H1 (cell line): Measurements from ENCODE around the gene KIT. TPM values are rescaled to one million over a fixed set of nuclear protein-coding genes. Genes with fewer than 3 reads are reported as not detected.

Experiments
- CTCF ChIA-PET: fragments of 300-600 bp; sonication (Branson Sonifier 250); formaldehyde crosslinking; loops from one replicate; lab custom pipeline; 2021; ENCODE audit not compliant: partially characterized antibody; lab: Charles Lee
- POLR2A ChIA-PET: fragments of 300-600 bp; sonication (Branson Sonifier 250); formaldehyde crosslinking; loops from one replicate; lab custom pipeline; 2021; ENCODE audit warnings: inconsistent platforms; ENCODE audit not compliant: partially characterized antibody; lab: Charles Lee
- DNase-seq, 2 experiments: peaks; one replicate each; pipeline versions ENCODE4 v3.0.0 to v3.0.0-alpha.2; 2010 to 2022; ENCODE audit warnings: low spot score in 2 of 2, low read depth in 1 of 2, mixed read lengths in 1 of 2
- FAIRE-seq: peaks from 2 replicates; lab custom pipeline; 2011; peaks lifted over from hg19 to GRCh38; lab: Jason Lieb, UNC
- H2AFZ ChIP-seq: 2 replicates; pipeline ENCODE4 v1.8.1; 2012; ENCODE audit warnings: low read length, inconsistent platforms
- H2AK5ac ChIP-seq: 2 replicates; pipeline ENCODE4 v1.6.1; 2013; ENCODE audit warnings: low read depth, low read length
- H2BK120ac ChIP-seq: replicated peaks from 2 replicates; pipeline ENCODE3; 2013; ENCODE audit warnings: low read depth, low read length, inconsistent platforms
- H2BK12ac ChIP-seq: 2 replicates; pipeline ENCODE4 v1.6.1; 2013; ENCODE audit warnings: low read depth, low read length
- H2BK15ac ChIP-seq: 2 replicates; pipeline ENCODE4 v1.6.1; 2013; ENCODE audit warnings: low read length
- H2BK20ac ChIP-seq: 2 replicates; pipeline ENCODE4 v1.6.1; 2013; ENCODE audit warnings: low read length
- H2BK5ac ChIP-seq: 2 replicates; pipeline ENCODE4 v1.6.1; 2013; ENCODE audit warnings: low read depth, low read length
- H3K14ac ChIP-seq: 2 replicates; pipeline ENCODE4 v1.6.1; 2013; ENCODE audit warnings: inconsistent platforms; ENCODE audit not compliant: insufficient read length
- H3K18ac ChIP-seq: 2 replicates; pipeline ENCODE4 v1.6.1; 2013; ENCODE audit warnings: low read length; ENCODE audit errors: extremely low read depth
- H3K23ac ChIP-seq: 2 replicates; pipeline ENCODE4 v1.6.1; 2013; ENCODE audit warnings: inconsistent platforms; ENCODE audit not compliant: insufficient read length
- H3K23me2 ChIP-seq: 2 replicates; pipeline ENCODE4 v1.6.1; 2013; ENCODE audit warnings: low read depth, low read length
- H3K27ac ChIP-seq: 2 replicates; pipeline ENCODE4 v1.6.1; 2011; ENCODE audit warnings: low read depth, low read length, inconsistent platforms
- H3K27me3 ChIP-seq, 4 experiments: replicated peaks in 1 of 4; 1 replicate in 1 of 4; 2 replicates in 3 of 4; pipeline versions ENCODE4 v1.6.1 to v1.8.1; 2011 to 2013; ENCODE audit warnings: low read length in 3 of 4, mild to moderate bottlenecking in 3 of 4, inconsistent platforms in 2 of 4, mixed read lengths in 2 of 4, moderate library complexity in 1 of 4; ENCODE audit not compliant: control insufficient read depth in 3 of 4, insufficient read depth in 3 of 4; ENCODE audit errors: extremely low read depth in 1 of 4
- H3K36me3 ChIP-seq, 4 experiments: 2 replicates each; pipeline versions ENCODE4 v1.6.1 to v1.8.1; 2011 to 2013; ENCODE audit warnings: mild to moderate bottlenecking in 4 of 4, low read length in 3 of 4, moderate library complexity in 2 of 4, control low read depth in 1 of 4, inconsistent platforms in 1 of 4; ENCODE audit not compliant: insufficient read depth in 4 of 4, control insufficient read depth in 2 of 4
- H3K4ac ChIP-seq: replicated peaks from 2 replicates; pipeline ENCODE3; 2013; ENCODE audit warnings: low read length, low read depth, mixed read lengths, inconsistent platforms; ENCODE audit not compliant: insufficient read length
- H3K4me1 ChIP-seq, 4 experiments: replicated peaks in 1 of 4; 1 replicate in 1 of 4; 2 replicates in 3 of 4; pipeline versions ENCODE4 v1.6.1 to v1.8.1; 2011 to 2013; ENCODE audit warnings: low read length in 3 of 4, inconsistent platforms in 2 of 4, mixed read lengths in 1 of 4; ENCODE audit not compliant: insufficient read depth in 4 of 4, control insufficient read depth in 3 of 4
- H3K4me2 ChIP-seq, 2 experiments: 2 replicates each; pipeline versions ENCODE4 v1.6.1 to v1.8.1; 2011 to 2013; ENCODE audit warnings: low read depth in 2 of 2, low read length in 2 of 2, control low read depth in 1 of 2, inconsistent platforms in 1 of 2, mild to moderate bottlenecking in 1 of 2; ENCODE audit not compliant: insufficient read depth in 1 of 2
- H3K4me3 ChIP-seq, 4 experiments: fragments of 200-600, 300-600 bp in 1 of 4; sonication (generic), shearing (Covaris generic), sonication (Bioruptor Twin) in 1 of 4; 2 replicates each; pipeline versions ENCODE4 v1.5.1 to v1.8.1; 2011 to 2016; ENCODE audit warnings: low read length in 4 of 4, low read depth in 3 of 4, control low read depth in 2 of 4, inconsistent platforms in 2 of 4, mild to moderate bottlenecking in 2 of 4, mixed read lengths in 1 of 4, moderate library complexity in 1 of 4; ENCODE audit not compliant: insufficient read depth in 2 of 4; ENCODE audit errors: extremely low read depth in 1 of 4
- H3K56ac ChIP-seq: replicated peaks from 2 replicates; pipeline ENCODE3; 2013; ENCODE audit warnings: low read depth, mild to moderate bottlenecking, mixed read lengths, low read length, inconsistent platforms; ENCODE audit not compliant: insufficient read length
- H3K79me1 ChIP-seq: 2 replicates; pipeline ENCODE4 v1.6.1; 2013; ENCODE audit warnings: low read depth, low read length, control low read depth
- H3K79me2 ChIP-seq, 2 experiments: 2 replicates each; pipeline versions ENCODE4 v1.6.1 to v1.8.1; 2012 to 2013; ENCODE audit warnings: low read length in 2 of 2, mild to moderate bottlenecking in 2 of 2, inconsistent platforms in 1 of 2; ENCODE audit not compliant: insufficient read depth in 2 of 2, control insufficient read depth in 1 of 2
- H3K9ac ChIP-seq, 4 experiments: replicated peaks in 1 of 4; 1 replicate in 1 of 4; 2 replicates in 3 of 4; pipeline versions ENCODE4 v1.6.1 to v1.8.1; 2011 to 2013; ENCODE audit warnings: low read depth in 3 of 4, low read length in 3 of 4, control low read depth in 2 of 4, mild to moderate bottlenecking in 2 of 4, moderate library complexity in 2 of 4, inconsistent platforms in 1 of 4; ENCODE audit errors: extremely low read depth in 1 of 4
- H3K9me3 ChIP-seq, 2 experiments: 2 replicates each; pipeline versions ENCODE4 v1.6.1 to v1.8.1; 2012 to 2013; ENCODE audit warnings: mild to moderate bottlenecking in 2 of 2, moderate library complexity in 2 of 2, control low read depth in 1 of 2, inconsistent platforms in 1 of 2, low read depth in 1 of 2, low read length in 1 of 2, mixed read lengths in 1 of 2; ENCODE audit not compliant: insufficient read depth in 2 of 2
- H4K20me1 ChIP-seq, 2 experiments: replicated peaks in 1 of 2; 2 replicates each; pipeline versions ENCODE3 to v1.8.1; 2011 to 2013; ENCODE audit warnings: inconsistent platforms in 2 of 2, low read length in 2 of 2, mild to moderate bottlenecking in 1 of 2; ENCODE audit not compliant: insufficient read depth in 2 of 2, control insufficient read depth in 1 of 2
- H4K5ac ChIP-seq: 2 replicates; pipeline ENCODE4 v1.6.1; 2013; ENCODE audit warnings: low read length, low read depth, mixed read lengths, inconsistent platforms; ENCODE audit not compliant: insufficient read length
- H4K8ac ChIP-seq: 2 replicates; pipeline ENCODE4 v1.8.0; 2013; ENCODE audit warnings: mild to moderate bottlenecking, moderate library complexity, low read length, inconsistent platforms; ENCODE audit not compliant: insufficient read depth; ENCODE audit errors: extremely low read depth
- H4K91ac ChIP-seq: replicated peaks from 2 replicates; pipeline ENCODE3; 2013; ENCODE audit warnings: low read length, mixed read lengths, inconsistent platforms; ENCODE audit not compliant: insufficient read length
- CHD2 ChIP-seq: IDR thresholded peaks from 2 replicates; pipeline ENCODE4 v1.6.1; 2012; ENCODE audit warnings: low read length, improper control_type of control experiment
- E2F6 ChIP-seq: IDR thresholded peaks from 2 replicates; pipeline ENCODE4 v1.6.1; 2012; ENCODE audit warnings: inconsistent platforms
- RNF2 ChIP-seq: fragments of 200-900, 300-1000 bp; sonication (generic); IDR thresholded peaks from 2 replicates; pipeline ENCODE4 v1.7.1; 2016; ENCODE audit warnings: borderline replicate concordance, low read depth, mild to moderate bottlenecking, antibody characterized with exemption, low read length; ENCODE audit not compliant: poor library complexity, severe bottlenecking; ENCODE audit errors: missing control alignments
- WGBS, 2 experiments: shearing (Covaris generic) in 1 of 2; methylation state at CpG; one replicate each; pipeline versions ENCODE4 v1.1.6 to v1.1.7; 2013 to 2015; ENCODE audit warnings: low lambda C conversion rate in 2 of 2, mixed read lengths in 2 of 2, inconsistent platforms in 1 of 2, low coverage in 1 of 2, missing lambda C conversion rate in 1 of 2; ENCODE audit not compliant: insufficient replicate concordance in 2 of 2, insufficient coverage in 1 of 2, insufficient read length in 1 of 2; ENCODE audit errors: extremely low coverage in 1 of 2, missing lambda C conversion rate in 1 of 2; 5-methylcytosine and 5-hydroxymethylcytosine counted together
- polyA plus RNA-seq, 7 experiments: library from polyadenylated mRNA; depleted of rRNA in 3 of 7; stranded (reverse) in 5 of 7; unstranded in 2 of 7; fragments of >200 nt in 5 of 7; fragments of 200-250 nt in 2 of 7; gene quantifications; 1 replicate in 5 of 7; 2 replicates in 1 of 7; 4 replicates in 1 of 7; pipeline versions ENCODE4 v1.2.1 to v1.2.3, GENCODE V29; 2011 to 2013; ENCODE audit warnings: missing spikeins in 2 of 7, mixed read lengths in 2 of 7
- total RNA-seq: library from RNA; stranded (reverse); fragmentation: NEBNext Ultra II Directional; extraction: Animal tissue kit (Norgen Biotek cat#: 25700); gene quantifications from 2 replicates; pipeline ENCODE4 v1.2.1, GENCODE V29; 2021

KIT gene
- total and polyA plus RNA-seq, 2 of the 8 experiments (the other 6 are each of a cell fraction or from before 2014, with no cell fraction given), result 14.4 to 24.8 TPM

- no peaks in the 10 kb centered on the region for H3K79me2 ChIP-seq
- no peak overlapping the region for H3K56ac ChIP-seq
- CTCF ChIA-PET, result interaction anchor here (0.6 to 1.2 kb wide), 2 partner anchors 11 to 135 kb away, joined by 3 to 4 read pairs; no protein-coding TSS in a partner anchor
- no peak overlapping the region for H2BK5ac ChIP-seq
- no peak overlapping the region for H3K23ac ChIP-seq
- no peaks in the 10 kb centered on the region for H3K9me3 ChIP-seq
- no peak for TF ChIP-seq RNF2
- no peak for TF ChIP-seq CHD2
- TF ChIP-seq E2F6, result no peak
- TF ChIP-seq, all 59 proteins: peak for 0
- Histone ChIP-seq H2BK20ac (no peak overlapping the region), H4K5ac (no peak overlapping the region), H3K27me3 (no peaks in the 10 kb centered on the region), H2AK5ac (no peak overlapping the region), H3K79me1 (no peaks in the 10 kb centered on the region), H4K20me1 (no peaks in the 10 kb centered on the region), H2BK120ac (no peak overlapping the region), H3K36me3 (peaks cover 0 to 26% (median 11%) of the 10 kb centered on the region in 4 experiments; a peak in 5 of 8 replicates), H3K4me1 (peaks cover 0 to 3% (median 1%) of the 10 kb centered on the region in 4 experiments; a peak in 3 of 7 replicates), H2BK12ac (no peak overlapping the region), H3K23me2 (no peaks in the 10 kb centered on the region), H3K4ac (no peak overlapping the region), H3K18ac (no peak overlapping the region), H2AFZ (no peak overlapping the region), H2BK15ac (no peak overlapping the region), H4K91ac (no peak overlapping the region), H3K9ac (no peak overlapping the region), H3K4me3 (no peak overlapping the region), H4K8ac (no peak overlapping the region), H3K14ac (no peak overlapping the region), H3K4me2 (no peak overlapping the region), H3K27ac (no peak overlapping the region)
- DNase-seq (no peak), FAIRE-seq (no peak)
- WGBS, 2 experiments, result 90% methylated on average over 3 of the region's 3 CpGs; no CpG with 5 or more reads in 1 of the 2 experiments
- POLR2A ChIA-PET, result interaction anchor here (1.5 kb wide), 1 partner anchor 14 kb away, joined by 4 read pairs; no protein-coding TSS in a partner anchor
Measured at GRCh38 chr4:54728368-54728767, 70.6 kb downstream of the KIT start.
